ENCODE data around the gene PLCE1.

PLCE1 gene

DNA sequence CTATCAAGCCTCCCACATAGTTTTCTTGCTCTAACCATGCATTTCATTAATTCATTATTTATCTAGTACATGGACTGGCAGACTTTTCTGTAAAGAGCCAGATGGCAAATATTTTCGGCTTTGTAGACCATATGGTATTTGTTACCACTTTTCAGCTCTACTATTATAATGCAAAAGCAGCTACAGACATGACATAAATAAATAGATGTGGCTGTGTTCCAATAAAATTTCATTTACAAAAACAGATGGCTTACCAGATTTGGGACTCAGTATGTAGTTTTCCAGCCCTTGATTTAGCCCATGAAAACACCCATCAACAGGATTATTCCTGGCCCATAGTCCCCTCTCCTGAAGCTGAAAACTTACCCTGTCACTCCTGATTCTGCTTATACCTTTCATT is 32.1 kb downstream of the PLCE1 start:
- no peak for DNase-seq

- DNase-seq: no peak
These were observed 33.5 kb downstream of the PLCE1 start for GRCh38 chr10:94027197-94027596.

GRCh38 chr10:94029955-94030354 is 36.2 kb downstream of the PLCE1 start:
- DNase-seq: no peak

- DNase-seq: no peak
These were observed 42.4 kb downstream of the PLCE1 start for GRCh38 chr10:94035982-94036765.

GRCh38 chr10:94036766-94037033 is 43.0 kb downstream of the PLCE1 start:
- DNase-seq: no peak

- no peak for DNase-seq
These were observed 43.6 kb downstream of the PLCE1 start for GRCh38 chr10:94037286-94037685.

GRCh38 chr10:94038024-94038423 is 44.3 kb downstream of the PLCE1 start:
- DNase-seq: no peak

- DNase-seq: no peak
These were observed 47.5 kb downstream of the PLCE1 start for GRCh38 chr10:94041206-94041605.

- DNase-seq: no peak
These were observed 48.5 kb downstream of the PLCE1 start for GRCh38 chr10:94042001-94042833.

DNA sequence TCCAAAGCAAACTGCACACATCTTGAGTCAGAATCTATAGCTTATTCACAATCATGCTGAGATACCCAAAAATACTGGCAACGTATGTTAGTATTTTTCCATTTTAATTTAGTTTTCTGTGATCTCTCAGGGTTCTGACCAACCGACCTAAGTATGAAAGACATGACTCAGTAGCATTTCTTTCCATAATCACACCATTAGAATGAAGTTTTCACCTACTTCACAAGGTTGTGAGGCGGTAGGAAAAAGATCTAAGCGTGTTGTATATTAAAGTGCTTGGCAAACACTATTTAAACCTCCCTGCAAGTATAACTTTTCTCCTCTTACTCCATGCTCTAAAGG is 49.1 kb downstream of the PLCE1 start:
- no peak for DNase-seq
